ENCODE data around the gene ZNF672. TPM values are rescaled to one million over a fixed set of nuclear protein-coding genes. Genes with fewer than 3 reads are reported as not detected.
"Not testable (repeated sequence)": the region's sequence is repeated elsewhere in the genome, so short reads cannot be mapped to it uniquely, and the experiment has no call there.

The ZNF672 gene
- total RNA-seq, 2 experiments from 2014 or later = 35.9 to 38.4 TPM

DNA sequence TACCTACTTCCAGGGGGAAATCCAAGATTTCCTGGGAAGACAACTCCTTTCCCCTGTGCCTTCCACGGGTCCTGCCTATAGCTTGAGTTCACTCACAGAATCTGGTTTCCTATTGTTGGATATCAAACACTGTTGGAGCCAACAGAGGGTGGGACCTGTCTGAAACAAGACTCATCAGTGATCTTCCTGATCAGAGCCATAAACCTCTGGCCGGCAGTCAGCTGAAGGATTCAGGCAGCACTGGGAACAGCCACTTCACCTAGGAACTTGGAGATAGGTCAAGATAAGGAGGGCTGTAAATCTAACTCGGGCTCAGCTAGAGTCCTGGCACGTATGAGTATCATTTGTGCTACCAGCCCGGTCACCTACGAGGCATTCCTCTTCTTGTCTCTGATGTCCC lies 35.6 kb upstream of the ZNF672 start:
- Histone ChIP-seq H3K27me3 (ENCODE audit: control insufficient read depth in 1 of 2, insufficient read depth in 2 of 2, low read length in 2 of 2) (peaks cover 0 to 7% of the 10 kb centered on the region in 2 experiments), H3K4me1 (ENCODE audit: insufficient read depth, low read length) (peaks cover 7% of the 10 kb centered on the region), H3K36me3 (ENCODE audit: insufficient read depth, low read length) (no peaks in the 10 kb centered on the region), H3K9me3 (ENCODE audit: control insufficient read depth in 1 of 2, insufficient read depth in 1 of 2, low read length in 2 of 2) (no peaks in the 10 kb centered on the region), H3K27ac (ENCODE audit: low read depth in 1 of 2, low read length in 2 of 2) (no peak overlapping the region), H3K4me3 (ENCODE audit: low read length) (no peak overlapping the region)
- Mint-ChIP-seq H3K4me1 (ENCODE audit: low read depth) (peaks cover 10% of the 10 kb centered on the region), H3K9me3 (no peaks in the 10 kb centered on the region), H3K36me3 (ENCODE audit: low read depth) (no peaks in the 10 kb centered on the region), H3K27me3 (peaks cover 11% of the 10 kb centered on the region), H3K27ac (no peak overlapping the region), H3K4me3 (no peak overlapping the region)
- TF ChIP-seq CTCF (IDR thresholded peaks at IDR 0.05) = no peak
- ChIA-PET CTCF (no interaction called here), POLR2A (no interaction called here)
- DNase-seq = no peak
- intact Hi-C loops (cut with DNase I, micrococcal nuclease) = no loop called here
- ATAC-seq (ENCODE audit: poor library complexity) = no peak

DNA sequence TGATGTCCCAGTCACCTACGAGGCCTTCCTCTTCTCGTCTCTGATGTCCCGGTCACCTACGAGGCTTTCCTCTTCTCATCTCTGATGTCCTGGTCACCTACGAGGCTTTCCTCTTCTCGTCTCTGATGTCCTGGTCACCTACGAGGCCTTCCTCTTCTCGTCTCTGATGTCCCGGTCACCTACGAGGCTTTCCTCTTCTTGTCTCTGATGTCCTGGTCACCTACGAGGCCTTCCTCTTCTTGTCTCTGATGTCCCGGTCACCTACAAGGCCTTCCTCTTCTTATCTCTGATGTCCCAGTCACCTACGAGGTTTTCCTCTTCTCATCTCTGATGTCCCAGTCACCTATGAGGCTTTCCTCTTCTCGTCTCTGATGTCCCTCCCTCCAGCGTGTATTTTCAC lies 34.5 kb upstream of the ZNF672 start:
- H3K4me1 ChIP-seq (ENCODE audit: insufficient read depth, low read length); H3K9me3 ChIP-seq (ENCODE audit: control insufficient read depth in 1 of 2, insufficient read depth in 1 of 2, low read length in 2 of 2); POLR2A ChIA-PET; H3K27me3 ChIP-seq (ENCODE audit: control insufficient read depth in 1 of 2, insufficient read depth in 2 of 2, low read length in 2 of 2); CTCF ChIA-PET; H3K27ac Mint-ChIP-seq; ATAC-seq (ENCODE audit: poor library complexity); H3K9me3 Mint-ChIP-seq; H3K4me3 ChIP-seq (ENCODE audit: low read length); H3K36me3 Mint-ChIP-seq (ENCODE audit: low read depth); H3K27ac ChIP-seq (ENCODE audit: low read depth in 1 of 2, low read length in 2 of 2); intact Hi-C loops (cut with DNase I, micrococcal nuclease); H3K36me3 ChIP-seq (ENCODE audit: insufficient read depth, low read length); H3K4me3 Mint-ChIP-seq; DNase-seq: not testable (repeated sequence)
- Mint-ChIP-seq H3K27me3 (peaks cover 10% of the 10 kb centered on the region), H3K4me1 (ENCODE audit: low read depth) (peaks cover 10% of the 10 kb centered on the region)

DNA sequence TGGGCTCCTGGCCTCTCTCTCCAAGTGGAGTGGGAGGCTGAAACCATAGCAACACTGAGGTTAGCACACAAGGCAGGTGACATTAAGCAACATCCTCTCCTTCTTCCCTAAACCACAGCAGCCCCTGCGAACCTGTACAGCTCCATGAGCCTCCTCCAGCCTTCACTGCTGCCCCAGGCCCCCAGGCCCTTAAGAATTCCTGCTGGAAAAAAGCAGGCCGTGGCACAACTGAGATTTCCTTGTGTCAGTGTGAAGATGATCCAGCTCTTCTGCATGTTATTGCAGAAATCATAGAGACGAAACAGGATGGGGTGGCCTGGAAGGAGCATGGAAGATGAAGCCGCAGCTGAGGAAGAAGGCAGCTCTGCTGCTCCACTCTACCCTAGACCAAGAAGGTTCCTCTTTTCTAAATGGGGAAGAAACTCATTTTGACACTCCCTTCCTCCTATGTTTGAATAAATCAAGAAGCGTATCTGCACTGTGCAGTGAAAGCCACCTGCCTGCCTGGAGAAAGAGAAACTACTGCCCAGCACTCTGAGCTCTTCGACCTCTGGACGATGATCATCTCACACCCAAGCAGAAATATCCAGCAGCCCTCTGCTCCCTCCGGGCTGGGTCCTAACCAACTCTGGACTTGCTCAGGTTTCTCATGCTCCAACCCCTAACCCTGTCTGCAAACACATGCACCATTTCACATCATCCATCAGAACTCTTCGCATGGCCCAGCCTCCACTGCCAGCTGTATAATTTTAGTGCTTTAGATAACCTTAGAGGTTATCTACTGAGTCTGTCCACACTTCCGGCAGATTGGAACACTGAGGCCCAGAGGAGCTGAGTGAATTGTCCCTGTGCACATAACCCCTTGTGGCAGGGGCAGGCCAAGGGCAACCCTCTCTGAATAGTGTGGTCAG lies 33.0 kb upstream of the ZNF672 start:
- intact Hi-C loops (cut with DNase I, micrococcal nuclease) = loop anchor here (5.0 kb wide), 3 partner anchors 183 to 1123 kb away; partner anchors contain the start of gene OR2T1 (in 2 of the 2)
- Mint-ChIP-seq H3K4me1 (ENCODE audit: low read depth) (peaks cover 10% of the 10 kb centered on the region), H3K27ac (no peak overlapping the region), H3K27me3 (peaks cover 10% of the 10 kb centered on the region), H3K36me3 (ENCODE audit: low read depth) (peaks cover 5% of the 10 kb centered on the region), H3K9me3 (no peaks in the 10 kb centered on the region), H3K4me3 (no peak overlapping the region)
- CTCF ChIA-PET = no interaction called here
- DNase-seq (peak in 3 of 14 experiments; percentile 23 to 36 (median 34)), ATAC-seq (ENCODE audit: poor library complexity) (peak; percentile 14)
- POLR2A ChIA-PET = interaction anchor here (1.3 kb wide), 1 partner anchor 33 kb away, joined by 3 read pairs; the partner anchor contains the start of gene ZNF672
- H3K4me3 ChIP-seq (ENCODE audit: low read length) = no peak overlapping the region
- peaks cover 7% of the 10 kb centered on the region for H3K4me1 ChIP-seq (ENCODE audit: insufficient read depth, low read length)
- H3K27ac ChIP-seq (ENCODE audit: low read depth in 1 of 2, low read length in 2 of 2) = no peak overlapping the region
- H3K27me3 ChIP-seq (ENCODE audit: control insufficient read depth in 1 of 2, insufficient read depth in 2 of 2, low read length in 2 of 2) = peaks cover 0 to 7% of the 10 kb centered on the region in 2 experiments
- no peaks in the 10 kb centered on the region for H3K36me3 ChIP-seq (ENCODE audit: insufficient read depth, low read length)
- no peaks in the 10 kb centered on the region for H3K9me3 ChIP-seq (ENCODE audit: control insufficient read depth in 1 of 2, insufficient read depth in 1 of 2, low read length in 2 of 2)
- TF ChIP-seq CTCF (IDR thresholded peaks at IDR 0.05) = no peak

All from CD4-positive, alpha-beta T cell (primary cell).